Liver (tissue), 3 donors: ENCODE measurements around the gene WDR12.
"Not testable (repeated sequence)": the region's sequence is repeated elsewhere in the genome, so short reads cannot be mapped to it uniquely, and the experiment has no call there.

Experiments
- ATF3 ChIP-seq: IDR thresholded peaks from 2 replicates; pipeline ENCODE4 v1.6.1; 2016; ENCODE audit warnings: antibody characterized with exemption
- EGR1 ChIP-seq, 2 donors: IDR thresholded peaks; 2 replicates each; pipeline ENCODE4 v1.6.1; 2016 to 2018; ENCODE audit warnings: antibody characterized with exemption in 2 of 2, low read depth in 2 of 2
- RAD21 ChIP-seq, 2 donors: IDR thresholded peaks; 2 replicates each; pipeline ENCODE4 v1.6.1; 2016; ENCODE audit warnings: antibody characterized with exemption in 2 of 2, mild to moderate bottlenecking in 2 of 2
- REST ChIP-seq: IDR thresholded peaks from 2 replicates; pipeline ENCODE4 v1.6.1; 2016; ENCODE audit warnings: antibody characterized with exemption, mild to moderate bottlenecking
- RXRA ChIP-seq, 2 donors: IDR thresholded peaks; 2 replicates each; pipeline ENCODE4 v1.6.1; 2017 to 2018; ENCODE audit warnings: antibody characterized with exemption in 2 of 2, mild to moderate bottlenecking in 1 of 2
- SP1 ChIP-seq: IDR thresholded peaks from 2 replicates; pipeline ENCODE4 v1.6.1; 2018; ENCODE audit warnings: antibody characterized with exemption, mild to moderate bottlenecking
- TAF1 ChIP-seq: conservative IDR thresholded peaks from 2 replicates; pipeline ENCODE4 v1.6.1; 2016; ENCODE audit warnings: antibody characterized with exemption, mild to moderate bottlenecking
- YY1 ChIP-seq: IDR thresholded peaks from 2 replicates; pipeline ENCODE4 v1.6.1; 2016; ENCODE audit warnings: antibody characterized with exemption, mild to moderate bottlenecking
- ZBTB33 ChIP-seq: IDR thresholded peaks from 2 replicates; pipeline ENCODE4 v1.6.1; 2016; ENCODE audit warnings: antibody characterized with exemption
- TF ChIP-seq, protein P1 (sequence below): fragments of 150-350 bp; IDR thresholded peaks from 2 replicates; pipeline ENCODE4 v1.5.1; 2017; ENCODE audit warnings: improper control_type of control experiment, low read depth, low read length; ENCODE audit not compliant: missing input control
- TF ChIP-seq, protein P2 (sequence below): IDR thresholded peaks from 2 replicates; pipeline ENCODE4 v1.6.1; 2016; ENCODE audit warnings: antibody characterized with exemption
- donor health status: healthy.
- donor health status: healthy.

DNA sequence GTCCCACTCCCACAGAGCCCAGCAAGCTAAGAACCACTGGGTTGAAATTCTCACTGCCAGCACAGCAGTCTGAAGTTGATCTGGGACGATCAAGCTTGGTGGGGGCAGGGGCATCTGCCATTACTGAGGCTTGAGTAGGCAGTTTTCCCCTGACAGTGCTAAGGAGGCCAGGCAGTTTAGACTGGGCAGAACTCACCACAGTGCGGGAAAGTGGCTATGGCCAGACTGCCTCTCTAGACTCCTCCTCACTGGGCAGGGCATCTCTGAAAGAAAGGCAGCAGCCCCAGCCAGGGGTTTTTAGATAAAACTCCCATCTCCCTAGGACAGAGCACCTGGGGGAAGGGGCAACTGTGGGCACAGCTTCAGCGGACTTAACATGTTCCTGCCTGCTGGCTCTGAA is 62.1 kb downstream of the WDR12 start:
- not testable (repeated sequence) for TF ChIP-seq YY1; EGR1 (IDR thresholded peaks at IDR 0.05; ENCODE audit: low read depth in 2 of 2); TAF1; SP1; RAD21 (IDR thresholded peaks at IDR 0.05); ZBTB33; REST; ATF3; RXRA (IDR thresholded peaks at IDR 0.05)
- TF ChIP-seq, protein P1, sequence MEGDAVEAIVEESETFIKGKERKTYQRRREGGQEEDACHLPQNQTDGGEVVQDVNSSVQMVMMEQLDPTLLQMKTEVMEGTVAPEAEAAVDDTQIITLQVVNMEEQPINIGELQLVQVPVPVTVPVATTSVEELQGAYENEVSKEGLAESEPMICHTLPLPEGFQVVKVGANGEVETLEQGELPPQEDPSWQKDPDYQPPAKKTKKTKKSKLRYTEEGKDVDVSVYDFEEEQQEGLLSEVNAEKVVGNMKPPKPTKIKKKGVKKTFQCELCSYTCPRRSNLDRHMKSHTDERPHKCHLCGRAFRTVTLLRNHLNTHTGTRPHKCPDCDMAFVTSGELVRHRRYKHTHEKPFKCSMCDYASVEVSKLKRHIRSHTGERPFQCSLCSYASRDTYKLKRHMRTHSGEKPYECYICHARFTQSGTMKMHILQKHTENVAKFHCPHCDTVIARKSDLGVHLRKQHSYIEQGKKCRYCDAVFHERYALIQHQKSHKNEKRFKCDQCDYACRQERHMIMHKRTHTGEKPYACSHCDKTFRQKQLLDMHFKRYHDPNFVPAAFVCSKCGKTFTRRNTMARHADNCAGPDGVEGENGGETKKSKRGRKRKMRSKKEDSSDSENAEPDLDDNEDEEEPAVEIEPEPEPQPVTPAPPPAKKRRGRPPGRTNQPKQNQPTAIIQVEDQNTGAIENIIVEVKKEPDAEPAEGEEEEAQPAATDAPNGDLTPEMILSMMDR = not testable (repeated sequence)
- TF ChIP-seq, protein P2, sequence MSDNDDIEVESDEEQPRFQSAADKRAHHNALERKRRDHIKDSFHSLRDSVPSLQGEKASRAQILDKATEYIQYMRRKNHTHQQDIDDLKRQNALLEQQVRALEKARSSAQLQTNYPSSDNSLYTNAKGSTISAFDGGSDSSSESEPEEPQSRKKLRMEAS = not testable (repeated sequence)
